NCI-H82 treated with DMSO at 0.1 percent for 48 hours (cell line): ENCODE measurements around the gene AP1G1.
"Not testable (repeated sequence)": the region's sequence is repeated elsewhere in the genome, so short reads cannot be mapped to it uniquely, and the experiment has no call there.

Source experiments
- DNase-seq: peaks from one replicate; lab custom pipeline; 2025; ENCODE audit not compliant: unreplicated experiment; lab: John Stamatoyannopoulos, UW

The AP1G1 gene

GRCh38 chr16:71707199-71707598, 101.4 kb downstream of the AP1G1 start:
- no peak for DNase-seq

GRCh38 chr16:71706046-71706445, 102.6 kb downstream of the AP1G1 start:
- no peak for DNase-seq

GRCh38 chr16:71703333-71703732, 105.3 kb downstream of the AP1G1 start:
- DNase-seq = no peak

- DNase-seq = no peak
Observed at GRCh38 chr16:71700831-71701230, 107.8 kb downstream of the AP1G1 start.

GRCh38 chr16:71698491-71698890, 110.1 kb downstream of the AP1G1 start:
- peak; percentile 31 for DNase-seq

- DNase-seq = no peak
Observed at GRCh38 chr16:71693164-71693563, 115.5 kb downstream of the AP1G1 start.

GRCh38 chr16:71689901-71690300, 118.7 kb downstream of the AP1G1 start:
- DNase-seq = no peak

GRCh38 chr16:71687861-71688260, 120.8 kb downstream of the AP1G1 start:
- DNase-seq = no peak

GRCh38 chr16:71684280-71684679, 124.4 kb downstream of the AP1G1 start:
- DNase-seq = not testable (repeated sequence)

GRCh38 chr16:71681360-71681759, 127.3 kb downstream of the AP1G1 start:
- DNase-seq = no peak
